HG02885 (cell line): Measurements from ENCODE around the gene GNG3.
A peak's percentile ranks its signal among the peaks of the same experiment; 100 is the strongest.

Experiments used
- ATAC-seq: cut with Tn5 transposase; IDR thresholded peaks from one replicate; pipeline ENCODE4 v1.9.1; 2021; ENCODE audit warnings: mild to moderate bottlenecking; ENCODE audit not compliant: unreplicated experiment, poor library complexity

Gene GNG3

DNA sequence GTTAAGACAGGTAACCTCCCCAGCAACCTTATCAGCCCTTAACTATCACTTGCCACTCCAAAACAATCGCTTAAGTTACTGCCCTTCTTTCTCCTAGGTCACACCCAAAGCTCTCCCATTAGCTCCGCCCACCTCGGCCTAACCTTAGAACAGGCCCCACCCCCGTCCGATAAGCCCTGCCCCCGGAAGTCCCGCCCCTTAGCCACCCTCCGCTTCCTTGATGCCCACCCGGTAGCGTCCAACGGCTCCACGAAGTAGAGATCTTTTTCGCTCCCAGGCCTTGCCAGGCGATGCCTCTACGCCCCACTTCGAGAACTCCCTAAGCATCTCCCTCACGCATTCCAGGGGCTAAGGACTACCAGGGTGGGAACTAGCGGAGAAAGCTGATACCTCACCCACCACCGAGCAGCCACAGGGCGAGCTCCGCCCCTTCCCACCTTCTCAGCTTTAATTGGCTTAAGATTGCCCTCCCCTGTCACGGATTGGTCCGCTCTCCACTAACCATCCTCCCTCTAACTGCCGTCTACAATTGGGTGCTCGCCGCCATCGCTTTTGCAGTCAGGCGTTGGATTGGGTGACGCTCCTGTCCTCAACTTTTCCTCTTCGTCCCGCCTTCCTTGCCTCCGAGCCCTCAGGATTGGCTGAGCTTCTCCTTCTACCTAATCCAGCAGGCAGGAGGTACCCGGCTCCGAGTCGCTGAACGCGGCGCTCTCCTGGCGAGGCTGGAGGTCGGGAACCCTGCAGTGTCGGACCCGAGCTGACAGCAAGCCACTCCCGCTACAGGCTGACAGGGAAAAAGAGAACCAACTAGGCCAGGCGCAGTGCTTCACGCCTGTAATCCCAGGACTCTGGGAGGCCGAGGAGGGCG is 46.5 kb downstream of the GNG3 start, which contains the start of gene ZBTB3:
Gene ZBTB3, minus strand, starts transcription at position 425 of the 868 bp plus-strand sequence. CDS start 496 bp downstream, outside the sequence.
- peak; percentile 95 for ATAC-seq

DNA sequence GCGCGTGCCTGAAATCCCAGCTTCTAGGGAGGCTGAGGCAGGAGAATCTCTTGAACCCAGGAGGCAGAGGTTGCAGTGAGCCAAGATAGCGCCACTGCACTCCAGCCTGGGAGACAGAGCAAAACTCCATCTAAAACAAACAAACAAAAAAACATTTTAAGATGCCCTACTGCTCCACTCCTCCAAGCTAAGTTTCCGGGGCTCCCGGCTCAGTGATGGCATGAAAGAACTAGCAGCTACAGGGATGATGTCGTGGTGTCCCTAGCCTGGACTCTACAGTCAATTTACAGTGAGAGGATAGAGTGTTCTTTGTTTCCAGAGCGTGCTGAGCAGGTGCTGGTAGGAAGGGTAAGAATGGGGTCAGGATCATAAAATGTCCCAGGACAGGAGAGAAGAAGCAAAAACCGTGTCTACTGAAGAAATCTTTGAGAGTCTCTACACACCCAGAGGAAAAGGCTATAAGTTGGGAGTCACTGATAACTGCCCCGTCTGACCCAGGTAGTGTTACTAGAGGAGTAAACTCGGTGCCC is 47.7 kb downstream of the GNG3 start:
- no peak for ATAC-seq

DNA sequence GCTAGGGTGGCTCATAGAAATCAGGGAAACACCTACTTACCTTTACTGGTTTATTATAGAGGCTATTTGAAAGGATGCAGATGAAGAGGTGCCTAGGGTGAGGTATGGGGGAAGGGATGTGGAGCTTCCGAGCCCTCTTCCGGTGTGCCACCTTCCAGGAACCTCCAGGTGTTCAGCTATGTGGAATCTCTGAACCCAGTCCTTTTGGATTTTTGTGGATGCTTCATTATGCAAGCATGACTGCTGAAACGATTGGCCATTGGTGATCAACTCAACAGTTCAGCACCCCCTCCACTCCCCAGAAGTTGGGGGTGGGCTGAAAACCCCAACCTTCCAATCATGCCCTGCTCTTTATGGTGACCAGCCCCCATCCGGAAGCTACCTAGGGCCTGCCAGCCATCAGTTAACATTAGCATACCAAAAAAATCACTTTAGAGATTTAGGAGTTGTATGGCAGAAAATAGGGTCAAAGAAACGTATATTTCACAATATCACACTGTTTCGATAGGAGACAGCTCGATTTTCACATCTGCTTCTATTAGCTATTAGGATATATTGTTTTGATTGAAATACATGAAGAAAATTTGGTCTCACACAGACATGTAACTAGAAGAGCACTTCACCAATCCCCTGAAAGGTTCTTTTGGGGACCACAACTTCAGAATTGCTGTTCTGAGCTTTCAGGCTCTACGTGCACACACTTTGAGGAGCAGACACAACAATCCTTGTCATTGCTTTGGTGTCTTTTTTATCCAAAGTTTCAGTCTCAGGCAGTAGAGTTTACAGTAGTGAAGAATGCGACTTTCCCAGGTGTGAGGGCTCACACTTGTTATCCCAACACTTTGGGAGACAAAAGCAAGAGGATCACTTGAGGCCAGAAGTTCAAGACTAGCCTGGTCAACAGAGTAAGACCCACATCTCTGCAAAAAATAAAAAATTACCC is 50.6 kb downstream of the GNG3 start:
- no peak for ATAC-seq
